ENCODE results near the gene KIAA0232.
"Not testable (repeated sequence)": the region's sequence is repeated elsewhere in the genome, so short reads cannot be mapped to it uniquely, and the experiment has no call there.

The KIAA0232 gene

DNA sequence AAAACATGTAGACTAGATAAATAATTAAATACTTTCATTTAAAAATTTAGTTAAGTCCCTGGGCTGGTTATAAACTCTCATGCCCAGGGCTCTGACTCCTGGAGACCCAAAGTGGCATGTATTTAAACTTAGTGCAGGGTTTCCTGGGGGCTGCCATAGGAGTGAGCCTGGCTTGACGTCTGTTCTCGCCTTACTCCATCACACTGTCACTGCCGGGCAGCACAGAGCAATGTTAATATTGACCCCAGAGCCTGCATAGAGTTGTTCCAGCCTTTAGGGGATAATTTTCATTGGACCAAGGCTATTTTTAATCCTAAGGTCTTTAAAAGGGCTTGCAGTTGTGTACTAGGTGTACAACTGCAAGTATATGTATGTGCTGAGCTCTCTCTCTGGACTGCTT is 31.2 kb downstream of the KIAA0232 start:
- DNase-seq: no peak

GRCh38 chr4:6815029-6815836 is 32.7 kb downstream of the KIAA0232 start:
- no peak for DNase-seq

- no peak for DNase-seq
Measured at GRCh38 chr4:6819295-6819694, 36.8 kb downstream of the KIAA0232 start.

GRCh38 chr4:6820695-6821094 is 38.2 kb downstream of the KIAA0232 start:
- no peak for DNase-seq

DNA sequence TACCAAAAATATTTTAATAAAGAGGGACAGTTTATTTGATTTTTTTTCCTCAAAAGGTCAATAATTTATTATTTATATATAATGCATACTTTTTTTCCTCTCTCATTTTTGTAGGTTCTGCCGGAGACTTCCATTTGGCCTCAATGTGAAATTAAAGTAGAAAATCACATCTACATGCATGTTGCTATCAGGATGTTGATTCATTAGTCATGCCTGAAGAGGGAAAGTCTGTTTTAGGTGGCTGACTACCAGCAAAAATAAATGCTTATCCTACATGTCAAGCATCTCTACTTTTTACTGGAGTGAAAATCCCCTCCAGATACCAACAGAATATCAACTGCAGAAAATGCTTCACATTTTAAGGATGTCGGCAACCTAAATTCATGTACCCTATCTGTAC is 41.5 kb downstream of the KIAA0232 start:
- no peak for DNase-seq

- no peak for DNase-seq
Measured at GRCh38 chr4:6824772-6825402, 42.4 kb downstream of the KIAA0232 start.

DNA sequence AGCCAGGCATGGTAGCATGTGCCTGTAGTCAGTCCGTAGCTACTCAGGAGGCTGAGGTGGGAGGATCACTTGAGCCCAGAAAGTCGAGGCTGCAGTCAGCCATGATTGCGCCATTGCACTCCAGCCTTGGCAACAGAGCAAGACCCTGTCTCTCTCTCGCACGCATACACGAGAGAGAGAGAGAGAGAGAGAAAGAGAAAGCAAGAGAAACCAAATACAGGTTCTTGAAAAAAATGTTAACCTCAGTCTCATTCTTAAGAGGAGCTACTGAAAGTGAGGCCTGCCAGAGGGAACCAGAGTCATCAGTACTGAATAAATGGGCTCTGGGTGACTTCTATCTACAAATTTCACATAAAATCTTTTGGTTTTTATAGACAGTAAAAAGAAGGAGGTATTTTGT is 42.9 kb downstream of the KIAA0232 start:
- DNase-seq: no peak

GRCh38 chr4:6826781-6827508 is 44.4 kb downstream of the KIAA0232 start:
- DNase-seq: no peak

DNA sequence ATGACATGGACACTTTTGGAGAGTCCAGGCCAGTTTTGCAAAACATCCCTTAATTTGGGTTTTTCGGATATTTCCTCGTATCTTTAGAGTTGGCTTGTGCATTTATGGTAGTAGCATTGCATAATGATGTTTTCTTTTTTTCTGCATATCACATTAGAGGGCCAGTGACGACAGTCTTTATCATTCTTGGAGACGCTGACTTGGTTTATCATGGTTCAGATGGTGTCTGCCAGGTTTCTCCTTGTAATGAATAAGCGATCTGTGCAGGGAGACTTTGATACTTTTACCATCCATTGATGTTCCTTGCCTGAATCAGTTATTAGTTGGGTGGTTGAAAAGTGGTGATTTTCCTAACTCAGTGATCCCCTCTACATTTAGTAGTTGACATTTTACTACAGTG is 46.6 kb downstream of the KIAA0232 start:
- no peak for DNase-seq

DNA sequence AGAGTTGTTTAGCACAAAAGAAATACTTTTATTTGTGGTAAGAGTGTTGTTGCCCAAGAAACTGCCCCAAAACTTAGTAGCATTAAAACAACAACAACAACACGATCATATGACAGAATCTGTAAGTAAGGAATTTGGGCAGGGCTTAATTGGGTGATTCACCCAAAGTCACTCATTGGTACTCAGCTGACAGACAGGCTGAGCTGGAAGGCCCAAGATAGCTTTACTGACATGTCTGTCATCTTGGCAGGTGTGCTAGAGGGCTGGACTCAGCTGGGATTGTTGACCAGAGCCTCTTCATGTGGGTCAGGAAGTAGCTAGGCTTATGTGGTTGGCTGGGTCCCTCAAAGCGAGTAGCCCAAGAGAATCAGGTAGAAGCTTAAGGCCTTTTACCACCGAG is 52.3 kb downstream of the KIAA0232 start:
- DNase-seq: no peak

- DNase-seq: not testable (repeated sequence)
Measured at GRCh38 chr4:6835616-6836015, 53.1 kb downstream of the KIAA0232 start.

DNA sequence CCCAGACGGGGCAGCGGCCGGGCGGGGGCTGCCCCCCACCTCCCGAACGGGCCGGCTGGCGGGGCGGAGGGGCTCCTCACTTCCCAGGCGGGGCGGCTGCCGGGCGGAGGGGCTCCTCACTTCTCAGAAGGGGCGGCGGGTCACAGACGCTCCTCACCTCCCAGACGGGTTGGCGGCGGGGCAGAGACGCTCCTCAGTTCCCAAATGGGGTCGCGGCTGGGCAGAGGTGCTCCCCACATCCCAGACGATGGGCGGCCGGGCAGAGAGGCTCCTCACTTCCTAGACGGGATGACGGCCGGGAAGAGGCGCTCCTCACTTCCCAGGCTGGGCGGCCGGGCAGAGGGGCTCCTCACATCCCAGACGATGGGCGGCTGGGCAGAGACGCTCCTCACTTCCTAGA is 54.6 kb downstream of the KIAA0232 start:
- DNase-seq: not testable (repeated sequence)

GRCh38 chr4:6839579-6839978 is 57.1 kb downstream of the KIAA0232 start:
- DNase-seq: no peak

- peak; percentile 14 for DNase-seq
Measured at GRCh38 chr4:6840062-6840976, 57.8 kb downstream of the KIAA0232 start.

GRCh38 chr4:6845027-6845426 is 62.5 kb downstream of the KIAA0232 start:
- no peak for DNase-seq

- DNase-seq: no peak
Measured at GRCh38 chr4:6845574-6845973, 63.0 kb downstream of the KIAA0232 start.

DNA sequence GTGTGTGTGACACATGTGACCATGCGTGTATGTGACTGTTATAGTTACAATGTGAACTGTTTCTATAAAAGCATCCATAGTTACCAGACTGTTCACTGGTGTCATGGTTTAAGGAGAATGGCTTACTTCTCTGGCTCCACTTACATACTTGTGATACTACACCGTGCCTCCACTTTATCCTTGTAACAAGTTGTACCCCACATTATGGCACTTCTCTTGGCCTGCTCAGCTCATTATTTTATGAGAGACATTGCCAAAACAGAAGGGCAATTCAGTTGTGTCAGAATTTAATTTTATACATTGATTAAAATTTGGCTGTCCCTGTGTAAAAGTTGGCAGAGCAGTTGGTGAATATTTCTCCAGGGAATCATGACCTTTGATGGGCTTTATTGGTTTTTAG is 64.7 kb downstream of the KIAA0232 start:
- no peak for DNase-seq

DNA sequence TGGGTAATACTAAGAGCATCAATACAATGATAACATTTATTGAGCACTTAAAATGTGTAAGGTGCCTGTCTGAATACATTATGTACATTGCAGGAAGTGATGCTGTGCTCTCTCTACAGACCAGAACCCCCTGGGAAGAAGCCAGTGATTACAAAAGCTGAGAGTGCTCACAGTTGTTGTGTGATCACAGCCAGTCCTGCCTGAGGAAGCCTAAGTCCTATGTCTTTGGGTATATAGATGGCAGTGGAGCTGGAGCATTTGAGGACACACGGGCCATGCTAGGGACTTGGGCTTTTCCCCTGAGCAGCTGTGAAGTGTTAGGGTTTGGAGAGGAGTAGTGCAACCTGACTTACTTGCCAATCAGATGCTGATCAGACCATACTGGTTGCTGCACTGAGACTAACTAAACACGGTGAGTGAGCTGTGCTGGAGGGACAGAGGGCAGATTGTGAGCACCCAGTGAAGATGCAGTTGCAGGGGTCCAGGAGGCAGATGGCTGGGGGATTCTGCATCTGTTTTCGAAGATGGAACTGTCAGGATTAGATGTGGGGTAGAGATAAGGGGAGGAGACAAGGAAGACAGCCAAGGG is 66.3 kb downstream of the KIAA0232 start:
- no peak for DNase-seq

DNA sequence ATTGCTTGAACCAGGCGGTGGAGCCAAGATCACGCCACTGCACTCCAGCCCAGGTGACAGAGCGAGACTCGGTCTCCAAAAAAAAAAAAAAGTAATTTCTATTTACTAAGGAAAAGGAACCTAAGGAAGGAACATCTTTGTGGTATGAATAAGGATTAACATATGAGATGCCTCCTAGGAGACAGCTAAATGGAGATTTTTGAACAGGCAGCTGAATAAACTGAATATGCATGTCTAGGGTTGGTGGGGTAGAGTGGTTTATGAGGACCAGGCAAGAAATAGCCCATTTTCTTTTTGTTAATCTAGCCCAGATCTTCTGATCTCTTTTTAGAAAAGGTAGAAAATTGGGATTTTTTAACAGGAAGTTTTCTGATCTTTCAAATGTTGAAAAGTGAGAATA is 67.2 kb downstream of the KIAA0232 start:
- no peak for DNase-seq

DNA sequence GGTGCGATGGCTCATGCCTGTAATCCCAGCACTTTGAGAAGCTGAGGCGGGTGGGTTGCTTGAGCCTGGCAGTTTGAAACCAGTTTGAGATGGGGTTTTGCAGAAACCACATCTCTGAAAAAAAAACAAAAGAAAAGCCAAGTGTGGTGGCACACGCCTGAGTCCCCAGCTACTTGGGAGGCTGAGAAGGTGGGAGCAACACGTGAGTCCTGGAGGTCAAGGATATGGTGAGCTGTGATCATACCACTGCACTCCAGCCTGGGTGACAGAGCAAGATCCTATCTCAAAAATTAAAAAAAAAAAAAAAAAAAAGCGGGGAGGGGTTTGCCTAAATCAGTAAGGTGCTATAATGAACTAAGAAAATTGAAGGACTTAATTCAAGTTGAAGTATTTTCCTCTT is 68.9 kb downstream of the KIAA0232 start:
- DNase-seq: no peak

GRCh38 chr4:6851962-6852361 is 69.4 kb downstream of the KIAA0232 start:
- DNase-seq: no peak

GRCh38 chr4:6852582-6852981 is 70.1 kb downstream of the KIAA0232 start:
- no peak for DNase-seq
